ENCODE measurements around the gene REPS2.
"Not testable (repeated sequence)": the region's sequence is repeated elsewhere in the genome, so short reads cannot be mapped to it uniquely, and the experiment has no call there.

The REPS2 gene

DNA sequence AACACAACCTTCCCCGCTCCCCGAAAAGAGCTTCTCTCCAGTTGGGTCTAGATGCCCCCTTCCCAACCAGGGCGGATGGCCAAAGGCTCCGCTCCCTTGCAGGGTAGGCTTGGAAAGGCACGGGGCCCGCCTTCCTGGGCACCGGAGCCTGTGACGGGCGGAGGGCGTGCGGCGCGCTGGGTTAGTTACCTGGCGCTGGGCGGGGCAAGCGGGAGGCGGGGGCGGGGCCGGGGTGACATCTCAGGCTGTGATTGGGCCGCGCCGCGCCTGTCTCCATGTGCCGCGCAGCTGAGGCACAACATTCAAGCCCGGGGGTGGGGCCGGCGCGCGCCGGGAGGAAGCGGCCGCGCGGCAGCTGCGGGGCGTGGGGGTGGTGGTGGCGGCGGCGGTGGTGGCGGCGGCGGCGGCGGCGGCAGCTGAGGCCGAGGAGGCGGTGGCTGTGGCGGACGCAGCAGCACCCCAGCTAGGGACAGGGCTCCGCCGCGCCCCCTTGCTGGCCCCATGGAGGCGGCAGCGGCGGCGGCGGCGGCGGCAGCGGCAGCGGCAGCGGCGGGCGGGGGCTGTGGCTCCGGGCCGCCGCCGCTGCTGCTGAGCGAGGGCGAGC is at the start of gene REPS2:
REPS2 (plus strand) TSS at position 298 of the 604 bp plus-strand sequence; CDS start at position 502, 204 bp downstream.
- DNase-seq = peak; percentile 85

DNA sequence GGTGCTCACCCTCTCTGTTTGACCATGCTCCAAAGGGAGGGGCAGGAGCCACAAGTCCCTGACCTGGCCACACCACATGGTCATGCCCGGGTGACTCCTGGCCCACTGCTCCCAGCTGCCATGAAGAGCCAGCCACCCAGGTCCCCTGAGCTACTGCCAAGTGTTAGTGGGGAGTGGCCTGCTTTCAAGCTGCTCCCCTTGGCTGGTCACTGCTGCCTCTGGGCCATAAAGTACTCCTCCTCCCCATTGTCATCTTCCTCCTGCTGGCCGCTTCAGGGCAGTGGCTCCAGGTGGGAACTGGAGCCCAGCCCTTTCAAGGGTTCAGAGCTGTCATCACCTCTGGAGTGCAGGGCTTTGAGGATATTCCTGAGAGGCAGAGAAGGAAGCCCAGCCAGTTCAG is 49.0 kb upstream of the REPS2 start:
- no peak for DNase-seq

- no peak for DNase-seq
Observed at GRCh38 chrX:16903274-16904022, 43.0 kb upstream of the REPS2 start.

GRCh38 chrX:16910376-16910775 is 36.1 kb upstream of the REPS2 start:
- no peak for DNase-seq

GRCh38 chrX:16914058-16914457 is 32.4 kb upstream of the REPS2 start:
- DNase-seq = no peak

GRCh38 chrX:16916561-16916960 is 29.9 kb upstream of the REPS2 start:
- DNase-seq = no peak

DNA sequence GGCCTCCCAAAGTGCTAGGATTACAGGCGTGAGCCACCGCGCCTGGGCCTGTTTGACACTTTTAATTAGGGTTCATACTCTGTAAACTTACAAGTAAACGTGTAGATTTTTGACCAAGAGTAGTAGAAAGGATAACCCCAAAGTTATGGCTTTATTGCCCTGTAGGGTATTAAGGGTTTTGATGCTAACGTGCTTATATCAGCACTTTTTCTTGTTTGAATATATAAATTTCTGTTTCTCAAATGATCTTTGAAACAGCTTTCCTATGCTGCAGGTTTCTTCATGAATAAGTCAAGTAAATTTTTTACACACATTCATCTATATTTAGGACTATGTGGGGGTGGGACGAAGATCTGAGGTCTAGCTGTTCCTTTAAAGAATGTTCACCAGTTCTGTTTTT is 29.3 kb upstream of the REPS2 start:
- DNase-seq = no peak

DNA sequence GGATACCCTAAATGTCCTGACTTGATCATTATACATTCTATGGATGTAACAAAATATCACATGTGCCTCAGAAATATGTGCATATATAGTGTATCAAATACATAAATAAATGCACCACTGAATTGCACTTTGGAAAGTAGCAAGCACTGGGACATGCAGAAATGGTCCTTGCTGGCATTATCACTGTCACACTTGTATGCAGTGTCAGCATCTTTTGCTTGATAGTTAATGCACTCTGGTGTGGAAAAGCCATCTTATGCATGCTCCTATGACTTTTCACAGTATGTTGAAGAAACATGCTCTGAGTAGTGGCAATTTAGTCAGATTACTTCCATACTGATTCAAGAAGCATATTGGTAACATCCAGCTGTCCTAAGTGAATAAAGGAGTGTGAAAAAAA is 27.5 kb upstream of the REPS2 start:
- DNase-seq = no peak

GRCh38 chrX:16920075-16920474 is 26.4 kb upstream of the REPS2 start:
- DNase-seq = no peak

DNA sequence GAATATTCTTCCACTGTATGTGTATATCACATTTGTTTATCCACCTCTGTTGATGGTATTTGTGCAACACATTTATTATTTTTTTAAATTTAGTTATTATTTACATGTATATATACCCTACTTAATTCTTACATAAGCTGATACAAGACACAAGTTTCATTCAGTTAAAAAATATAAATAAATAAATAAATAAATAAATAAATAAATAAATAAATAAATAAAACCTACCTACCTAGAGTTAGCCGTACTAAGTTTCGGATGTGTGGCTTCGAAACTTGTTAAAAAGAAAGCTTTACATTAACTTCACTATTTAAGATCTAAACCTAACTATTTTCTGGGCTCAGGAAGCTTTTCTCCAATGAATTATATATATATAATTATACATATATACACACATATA is 23.3 kb upstream of the REPS2 start:
- no peak for DNase-seq

DNA sequence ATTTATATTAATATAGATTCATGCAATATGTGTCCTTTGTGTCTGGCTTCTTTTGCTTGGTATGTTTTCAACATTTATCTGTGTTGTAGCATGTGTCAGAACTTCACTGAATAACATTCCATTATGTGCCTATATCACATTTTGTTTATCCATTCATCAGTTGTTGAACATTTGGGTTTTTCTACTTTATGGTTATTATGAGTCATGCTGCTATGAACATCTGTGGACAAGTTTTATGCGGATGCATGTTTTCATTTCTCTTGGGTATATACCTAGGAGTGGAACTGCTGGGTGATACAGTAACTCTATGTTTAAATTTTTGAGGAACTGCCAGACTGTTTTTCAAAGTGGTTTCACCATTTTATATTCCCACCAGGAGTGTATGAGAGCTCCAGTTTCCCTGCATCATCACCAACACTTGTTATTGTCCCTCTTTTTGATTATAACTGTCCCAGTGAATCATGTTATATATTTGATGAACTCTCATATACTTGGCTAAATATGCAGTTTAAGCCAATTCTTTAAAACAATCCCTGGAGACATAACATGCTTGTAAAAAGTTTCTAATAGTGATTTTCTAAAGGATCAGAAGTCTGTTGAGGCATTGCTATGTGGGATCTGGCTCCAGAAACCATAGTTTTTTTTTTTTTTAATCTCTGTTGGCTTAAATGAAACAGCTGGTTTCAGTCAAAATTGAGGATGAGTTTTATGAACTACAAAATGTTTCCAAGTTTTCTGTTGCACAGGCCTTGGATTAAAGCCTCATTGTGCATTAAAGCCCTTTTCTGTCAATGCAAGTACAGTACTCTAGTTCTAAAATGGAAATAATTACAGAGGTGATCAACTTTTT is 21.6 kb upstream of the REPS2 start:
- DNase-seq = no peak

DNA sequence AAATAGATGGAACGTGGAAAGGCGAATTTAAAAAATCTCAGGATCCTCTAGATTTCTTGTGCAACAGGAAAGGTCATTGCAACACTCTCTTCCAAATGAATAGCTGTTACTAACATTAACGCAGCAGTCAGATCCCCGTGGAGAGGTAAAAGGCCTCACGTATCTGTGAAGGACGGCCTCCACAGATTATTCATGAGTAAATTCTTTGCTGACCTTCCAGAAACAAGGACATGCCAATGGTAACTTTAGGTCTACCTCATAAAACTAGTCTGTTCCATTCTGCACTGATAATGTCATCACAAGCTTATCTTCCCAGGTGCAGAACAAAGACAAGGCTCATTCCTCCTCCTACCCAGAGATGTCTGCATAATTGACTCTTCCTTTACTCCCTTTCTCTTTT is 16.1 kb upstream of the REPS2 start:
- no peak for DNase-seq

- no peak for DNase-seq
Observed at GRCh38 chrX:16931371-16931770, 15.1 kb upstream of the REPS2 start.

DNA sequence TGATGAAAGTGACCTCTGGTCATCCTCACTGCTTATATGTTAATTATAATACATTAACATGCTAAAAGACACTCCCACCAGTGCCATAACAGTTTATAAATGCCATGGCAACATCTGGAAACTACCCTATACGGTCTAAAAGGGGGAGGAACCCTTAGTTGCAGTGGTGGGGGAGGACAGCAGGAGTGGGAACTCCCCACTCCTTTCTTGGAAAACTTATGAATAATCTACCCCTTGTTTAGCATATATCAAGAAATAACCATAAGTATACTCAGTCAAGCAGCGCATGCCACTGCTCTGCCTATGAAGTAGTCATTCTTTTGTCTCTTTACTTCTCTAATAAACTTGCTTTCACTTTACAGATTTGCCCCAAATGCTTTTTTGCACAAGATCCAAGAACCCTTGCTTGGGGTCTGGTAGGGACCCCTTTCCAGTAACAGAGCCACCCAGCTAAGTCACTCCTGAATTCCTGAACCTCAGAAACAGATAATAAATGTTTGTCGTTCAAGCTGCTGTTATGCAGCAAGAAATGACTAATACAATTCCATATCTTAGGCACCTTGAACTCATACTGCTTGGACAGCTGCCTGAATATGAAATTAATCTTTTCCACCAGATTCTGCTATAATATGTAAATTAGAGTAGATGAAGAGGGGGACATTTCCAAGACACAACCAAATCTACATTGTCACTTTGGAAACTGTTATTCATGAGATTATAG is 14.4 kb upstream of the REPS2 start:
- DNase-seq = no peak

DNA sequence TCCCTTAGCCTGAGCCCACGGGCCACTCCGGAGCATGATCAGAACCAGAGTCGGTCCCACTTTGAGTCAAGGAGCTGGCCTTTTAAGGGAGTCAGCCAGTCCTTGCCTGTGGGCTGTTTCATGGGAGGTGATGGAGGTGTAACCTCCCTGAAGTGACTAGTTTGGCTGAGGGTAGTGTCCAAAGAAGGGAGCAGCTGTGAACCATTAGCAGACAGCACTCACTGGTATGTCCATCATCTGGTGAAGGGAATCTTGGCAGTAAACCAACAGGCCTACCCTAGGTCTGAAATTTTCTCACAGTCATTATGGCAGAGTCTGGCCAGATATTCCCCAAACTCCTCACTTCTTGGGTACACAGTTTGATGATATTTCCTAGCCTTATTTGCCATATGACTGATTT is 12.3 kb upstream of the REPS2 start:
- DNase-seq = no peak

DNA sequence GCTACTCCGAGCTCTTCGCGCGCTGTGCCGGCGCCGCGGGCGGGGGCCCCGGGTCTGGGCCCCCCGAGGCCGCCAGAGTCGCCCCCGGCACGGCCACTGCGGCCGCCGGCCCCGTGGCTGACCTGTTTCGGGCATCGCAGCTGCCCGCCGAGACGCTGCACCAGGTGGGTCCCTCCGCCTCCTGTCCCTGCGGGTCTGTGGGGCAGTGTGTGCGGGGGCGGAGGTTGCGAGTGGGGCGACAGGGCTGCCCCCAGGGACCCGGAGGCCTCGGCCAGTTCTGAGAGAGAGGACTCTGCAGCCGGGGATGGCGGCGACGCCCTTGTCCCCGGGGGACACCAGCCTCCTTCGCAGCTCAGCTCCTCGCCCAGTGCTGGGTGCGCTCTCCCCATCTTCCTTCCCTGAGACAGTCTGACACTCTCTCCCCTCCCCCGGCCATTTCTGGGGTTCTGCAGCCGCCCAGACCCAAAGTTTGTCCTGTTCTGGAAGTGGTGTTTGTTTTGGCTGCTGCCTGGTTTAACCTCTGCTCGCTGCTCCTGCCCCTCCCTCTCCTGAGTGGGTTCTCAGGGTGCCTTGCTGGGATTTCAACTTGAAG is 609 bp downstream of the REPS2 start:
- DNase-seq = peak; percentile 43

GRCh38 chrX:16950423-16950822 is 4.0 kb downstream of the REPS2 start:
- DNase-seq = no peak

DNA sequence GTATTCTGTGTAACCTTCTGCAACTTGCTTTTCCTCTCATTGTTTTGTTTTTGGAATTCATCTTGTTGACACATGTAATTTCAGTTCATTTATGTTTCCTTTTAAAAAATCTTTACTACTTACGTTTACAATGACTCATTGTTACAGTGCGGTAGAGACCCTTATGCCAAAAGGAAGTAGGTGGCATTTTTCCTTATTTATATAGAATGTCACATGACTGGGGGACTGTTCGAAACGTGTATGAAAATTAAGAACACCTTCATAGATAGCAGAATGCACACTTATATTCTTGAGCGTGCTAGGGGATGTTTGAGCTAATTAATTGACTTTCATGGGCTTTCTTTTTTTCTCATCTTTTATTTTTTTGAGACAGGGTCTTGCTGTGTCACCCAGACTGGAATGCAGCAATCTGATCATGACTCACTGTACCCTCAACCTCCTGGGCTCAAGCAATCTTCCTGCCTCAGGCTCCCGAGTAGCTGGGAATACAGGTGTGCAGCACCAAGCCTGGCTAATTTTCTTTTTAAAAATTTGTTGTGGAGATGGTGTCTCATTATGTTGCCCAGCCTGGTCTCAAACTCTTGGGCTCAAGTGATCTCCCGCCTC is 7.3 kb downstream of the REPS2 start:
- no peak for DNase-seq

DNA sequence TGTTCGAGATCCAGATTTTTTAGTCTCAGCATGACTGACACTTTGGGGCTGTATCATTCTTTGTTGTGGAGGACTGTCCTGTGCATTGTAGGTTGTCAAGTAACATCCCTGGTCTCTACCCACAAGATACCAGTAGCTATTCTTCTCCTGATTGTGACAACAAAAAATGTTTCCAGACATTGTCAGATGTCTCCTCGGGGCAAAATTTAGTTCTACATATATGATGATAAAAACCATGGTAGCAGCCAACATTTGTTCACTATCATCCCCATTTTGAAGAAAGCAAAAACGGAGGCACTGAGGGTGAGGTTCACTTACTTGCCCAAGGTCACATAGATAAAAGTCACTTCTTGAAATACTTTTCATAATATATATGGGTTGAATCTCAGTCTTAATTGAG is 11.3 kb downstream of the REPS2 start:
- DNase-seq = no peak

DNA sequence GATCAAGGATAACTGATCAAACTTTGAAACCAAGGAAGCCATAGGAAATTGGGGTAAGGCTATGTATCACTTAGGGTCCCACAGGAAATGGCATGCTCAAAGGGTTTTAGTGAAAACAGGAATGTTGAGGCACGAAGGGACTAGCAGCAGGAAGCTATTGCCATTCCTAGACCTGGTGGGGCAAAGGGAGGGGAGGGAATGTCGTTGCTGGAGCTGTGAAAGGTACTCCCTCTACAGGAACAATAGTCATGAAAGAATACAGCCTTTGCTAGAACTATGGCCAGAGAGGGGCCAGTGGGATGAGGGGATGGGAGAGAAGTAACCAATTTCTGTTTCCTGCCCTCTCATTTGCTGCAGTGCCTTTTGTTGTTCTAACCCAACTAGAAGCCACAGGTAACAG is 11.9 kb downstream of the REPS2 start:
- no peak for DNase-seq

DNA sequence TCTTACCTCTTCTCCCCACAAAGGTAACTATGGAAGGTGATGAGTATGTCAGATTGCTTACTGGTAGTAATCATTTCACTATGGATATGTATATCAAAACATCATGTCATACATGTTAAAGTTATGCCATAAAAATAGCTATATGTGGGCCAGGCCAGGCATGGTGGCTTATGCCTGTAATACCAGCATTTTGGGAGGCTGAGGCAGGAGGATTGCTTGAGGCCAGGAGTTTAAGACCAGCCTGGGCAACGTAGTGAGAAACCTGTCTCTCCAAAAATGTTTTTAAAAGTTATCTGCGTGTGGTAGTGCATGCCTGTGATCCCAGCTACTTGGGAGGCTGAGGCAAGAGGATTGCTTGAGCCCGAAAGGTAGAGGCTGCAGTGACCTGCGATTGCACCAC is 16.2 kb downstream of the REPS2 start:
- DNase-seq = not testable (repeated sequence)

- DNase-seq = no peak
Observed at GRCh38 chrX:16963216-16963615, 16.8 kb downstream of the REPS2 start.
